ENCODE results near the gene SMURF1.

The SMURF1 gene

GRCh38 chr7:99011341-99011705, 132.6 kb downstream of the SMURF1 start:
- Histone ChIP-seq H3K36me3 (ENCODE audit: insufficient read depth, low read length) (peaks cover 86% of the 10 kb centered on the region), H3K27me3 (ENCODE audit: insufficient read depth, low read length) (no peaks in the 10 kb centered on the region), H3K4me1 (ENCODE audit: insufficient read depth, low read length) (no peaks in the 10 kb centered on the region), H3K9me3 (ENCODE audit: insufficient read depth, low read depth, low read length) (no peaks in the 10 kb centered on the region), H3K4me3 (ENCODE audit: low read length) (no peak overlapping the region), H3K9ac (ENCODE audit: low read depth, low read length) (no peak overlapping the region), H3K27ac (ENCODE audit: low read depth, low read length) (no peak overlapping the region)
- 97% methylated on average over 24 of the region's 24 CpGs for WGBS

GRCh38 chr7:99010281-99010680, 133.6 kb downstream of the SMURF1 start:
- H3K27ac ChIP-seq (ENCODE audit: low read depth, low read length): no peak overlapping the region
- H3K9ac ChIP-seq (ENCODE audit: low read depth, low read length): no peak overlapping the region
- H3K4me3 ChIP-seq (ENCODE audit: low read length): no peak overlapping the region
- no peaks in the 10 kb centered on the region for H3K9me3 ChIP-seq (ENCODE audit: insufficient read depth, low read depth, low read length)
- H3K4me1 ChIP-seq (ENCODE audit: insufficient read depth, low read length): no peaks in the 10 kb centered on the region
- peaks cover 89% of the 10 kb centered on the region for H3K36me3 ChIP-seq (ENCODE audit: insufficient read depth, low read length)
- no peaks in the 10 kb centered on the region for H3K27me3 ChIP-seq (ENCODE audit: insufficient read depth, low read length)
- WGBS: 93% methylated on average over 9 of the region's 9 CpGs

- Histone ChIP-seq H3K9ac (ENCODE audit: low read depth, low read length) (no peak overlapping the region), H3K27me3 (ENCODE audit: insufficient read depth, low read length) (no peaks in the 10 kb centered on the region), H3K9me3 (ENCODE audit: insufficient read depth, low read depth, low read length) (no peaks in the 10 kb centered on the region), H3K4me3 (ENCODE audit: low read length) (no peak overlapping the region), H3K27ac (ENCODE audit: low read depth, low read length) (no peak overlapping the region), H3K36me3 (ENCODE audit: insufficient read depth, low read length) (peaks cover 90% of the 10 kb centered on the region), H3K4me1 (ENCODE audit: insufficient read depth, low read length) (no peaks in the 10 kb centered on the region)
- WGBS: 93% methylated on average over 11 of the region's 11 CpGs
These were observed 134.9 kb downstream of the SMURF1 start for GRCh38 chr7:99008921-99009530.

GRCh38 chr7:99008181-99008631, 135.7 kb downstream of the SMURF1 start:
- Histone ChIP-seq H3K36me3 (ENCODE audit: insufficient read depth, low read length) (peaks cover 88% of the 10 kb centered on the region), H3K9ac (ENCODE audit: low read depth, low read length) (no peak overlapping the region), H3K4me1 (ENCODE audit: insufficient read depth, low read length) (no peaks in the 10 kb centered on the region), H3K4me3 (ENCODE audit: low read length) (no peak overlapping the region), H3K27ac (ENCODE audit: low read depth, low read length) (no peak overlapping the region), H3K27me3 (ENCODE audit: insufficient read depth, low read length) (no peaks in the 10 kb centered on the region), H3K9me3 (ENCODE audit: insufficient read depth, low read depth, low read length) (no peaks in the 10 kb centered on the region)
- WGBS: 96% methylated on average over 23 of the region's 23 CpGs

- Histone ChIP-seq H3K27ac (ENCODE audit: low read depth, low read length) (no peak overlapping the region), H3K4me3 (ENCODE audit: low read length) (no peak overlapping the region), H3K36me3 (ENCODE audit: insufficient read depth, low read length) (peaks cover 87% of the 10 kb centered on the region), H3K4me1 (ENCODE audit: insufficient read depth, low read length) (no peaks in the 10 kb centered on the region), H3K9ac (ENCODE audit: low read depth, low read length) (no peak overlapping the region), H3K27me3 (ENCODE audit: insufficient read depth, low read length) (no peaks in the 10 kb centered on the region), H3K9me3 (ENCODE audit: insufficient read depth, low read depth, low read length) (no peaks in the 10 kb centered on the region)
- WGBS: 97% methylated on average over 11 of the region's 11 CpGs
These were observed 137.0 kb downstream of the SMURF1 start for GRCh38 chr7:99006739-99007424.

GRCh38 chr7:99005776-99006175, 138.1 kb downstream of the SMURF1 start:
- Histone ChIP-seq H3K27me3 (ENCODE audit: insufficient read depth, low read length) (no peaks in the 10 kb centered on the region), H3K4me1 (ENCODE audit: insufficient read depth, low read length) (no peaks in the 10 kb centered on the region), H3K36me3 (ENCODE audit: insufficient read depth, low read length) (peaks cover 87% of the 10 kb centered on the region), H3K27ac (ENCODE audit: low read depth, low read length) (no peak overlapping the region), H3K4me3 (ENCODE audit: low read length) (no peak overlapping the region), H3K9ac (ENCODE audit: low read depth, low read length) (no peak overlapping the region), H3K9me3 (ENCODE audit: insufficient read depth, low read depth, low read length) (no peaks in the 10 kb centered on the region)
- WGBS: 96% methylated on average over 15 of the region's 15 CpGs

- H3K27me3 ChIP-seq (ENCODE audit: insufficient read depth, low read length): no peaks in the 10 kb centered on the region
- WGBS: 95% methylated on average over 26 of the region's 26 CpGs
- H3K4me3 ChIP-seq (ENCODE audit: low read length): no peak overlapping the region
- no peaks in the 10 kb centered on the region for H3K9me3 ChIP-seq (ENCODE audit: insufficient read depth, low read depth, low read length)
- no peak overlapping the region for H3K9ac ChIP-seq (ENCODE audit: low read depth, low read length)
- peaks cover 87% of the 10 kb centered on the region for H3K36me3 ChIP-seq (ENCODE audit: insufficient read depth, low read length)
- no peak overlapping the region for H3K27ac ChIP-seq (ENCODE audit: low read depth, low read length)
- no peaks in the 10 kb centered on the region for H3K4me1 ChIP-seq (ENCODE audit: insufficient read depth, low read length)
These were observed 139.0 kb downstream of the SMURF1 start for GRCh38 chr7:99004781-99005500.

- Histone ChIP-seq H3K27me3 (ENCODE audit: insufficient read depth, low read length) (no peaks in the 10 kb centered on the region), H3K4me1 (ENCODE audit: insufficient read depth, low read length) (no peaks in the 10 kb centered on the region), H3K4me3 (ENCODE audit: low read length) (no peak overlapping the region), H3K9ac (ENCODE audit: low read depth, low read length) (no peak overlapping the region), H3K9me3 (ENCODE audit: insufficient read depth, low read depth, low read length) (no peaks in the 10 kb centered on the region), H3K27ac (ENCODE audit: low read depth, low read length) (no peak overlapping the region), H3K36me3 (ENCODE audit: insufficient read depth, low read length) (peaks cover 88% of the 10 kb centered on the region)
- 97% methylated on average over 8 of the region's 8 CpGs for WGBS
These were observed 139.7 kb downstream of the SMURF1 start for GRCh38 chr7:99004216-99004615.

GRCh38 chr7:99003419-99003818, 140.5 kb downstream of the SMURF1 start:
- peaks cover 88% of the 10 kb centered on the region for H3K36me3 ChIP-seq (ENCODE audit: insufficient read depth, low read length)
- no peaks in the 10 kb centered on the region for H3K9me3 ChIP-seq (ENCODE audit: insufficient read depth, low read depth, low read length)
- 94% methylated on average over 15 of the region's 15 CpGs for WGBS
- H3K4me1 ChIP-seq (ENCODE audit: insufficient read depth, low read length): no peaks in the 10 kb centered on the region
- no peak overlapping the region for H3K27ac ChIP-seq (ENCODE audit: low read depth, low read length)
- no peak overlapping the region for H3K9ac ChIP-seq (ENCODE audit: low read depth, low read length)
- H3K4me3 ChIP-seq (ENCODE audit: low read length): no peak overlapping the region
- no peaks in the 10 kb centered on the region for H3K27me3 ChIP-seq (ENCODE audit: insufficient read depth, low read length)

- no peaks in the 10 kb centered on the region for H3K27me3 ChIP-seq (ENCODE audit: insufficient read depth, low read length)
- H3K4me3 ChIP-seq (ENCODE audit: low read length): no peak overlapping the region
- H3K9me3 ChIP-seq (ENCODE audit: insufficient read depth, low read depth, low read length): no peaks in the 10 kb centered on the region
- H3K4me1 ChIP-seq (ENCODE audit: insufficient read depth, low read length): no peaks in the 10 kb centered on the region
- WGBS: 95% methylated on average over 20 of the region's 20 CpGs
- H3K9ac ChIP-seq (ENCODE audit: low read depth, low read length): no peak overlapping the region
- H3K36me3 ChIP-seq (ENCODE audit: insufficient read depth, low read length): peaks cover 89% of the 10 kb centered on the region
- H3K27ac ChIP-seq (ENCODE audit: low read depth, low read length): no peak overlapping the region
These were observed 141.1 kb downstream of the SMURF1 start for GRCh38 chr7:99002827-99003212.

GRCh38 chr7:99002148-99002826, 141.6 kb downstream of the SMURF1 start:
- H3K4me1 ChIP-seq (ENCODE audit: insufficient read depth, low read length): no peaks in the 10 kb centered on the region
- no peak overlapping the region for H3K9ac ChIP-seq (ENCODE audit: low read depth, low read length)
- WGBS: 90% methylated on average over 12 of the region's 12 CpGs
- peaks cover 95% of the 10 kb centered on the region for H3K36me3 ChIP-seq (ENCODE audit: insufficient read depth, low read length)
- H3K4me3 ChIP-seq (ENCODE audit: low read length): no peak overlapping the region
- H3K27me3 ChIP-seq (ENCODE audit: insufficient read depth, low read length): no peaks in the 10 kb centered on the region
- no peak overlapping the region for H3K27ac ChIP-seq (ENCODE audit: low read depth, low read length)
- H3K9me3 ChIP-seq (ENCODE audit: insufficient read depth, low read depth, low read length): no peaks in the 10 kb centered on the region

Measured in HUES64 (cell line).